GM12872 (cell line): Measurements from ENCODE around the gene BRCA2.

Experiments used
- CTCF ChIP-seq: IDR thresholded peaks from 3 replicates; pipeline ENCODE4 v1.5.1; 2011; ENCODE audit warnings: low read depth, mild to moderate bottlenecking, low read length, moderate library complexity; ENCODE audit not compliant: insufficient read depth

Gene BRCA2

GRCh38 chr13:32281096-32281495, 34.2 kb upstream of the BRCA2 start:
- no peak for TF ChIP-seq CTCF

GRCh38 chr13:32282096-32282711, 33.1 kb upstream of the BRCA2 start:
- no peak for TF ChIP-seq CTCF

GRCh38 chr13:32284927-32285632, 30.2 kb upstream of the BRCA2 start:
- no peak for TF ChIP-seq CTCF

GRCh38 chr13:32285633-32285965, 29.7 kb upstream of the BRCA2 start:
- TF ChIP-seq CTCF, result no peak

- TF ChIP-seq CTCF, result no peak
Observed at GRCh38 chr13:32297206-32297605, 18.1 kb upstream of the BRCA2 start.

GRCh38 chr13:32298695-32299094, 16.6 kb upstream of the BRCA2 start:
- no peak for TF ChIP-seq CTCF

GRCh38 chr13:32299893-32300292, 15.4 kb upstream of the BRCA2 start:
- TF ChIP-seq CTCF, result no peak
